NCI-H524 (cell line): Measurements from ENCODE around the gene COL4A1.
A peak's percentile ranks its signal among the peaks of the same experiment; 100 is the strongest.

Source experiments
- DNase-seq, 2 experiments: peaks; one replicate each; lab custom pipeline; 2025; lab: John Stamatoyannopoulos, UW

COL4A1 gene

DNA sequence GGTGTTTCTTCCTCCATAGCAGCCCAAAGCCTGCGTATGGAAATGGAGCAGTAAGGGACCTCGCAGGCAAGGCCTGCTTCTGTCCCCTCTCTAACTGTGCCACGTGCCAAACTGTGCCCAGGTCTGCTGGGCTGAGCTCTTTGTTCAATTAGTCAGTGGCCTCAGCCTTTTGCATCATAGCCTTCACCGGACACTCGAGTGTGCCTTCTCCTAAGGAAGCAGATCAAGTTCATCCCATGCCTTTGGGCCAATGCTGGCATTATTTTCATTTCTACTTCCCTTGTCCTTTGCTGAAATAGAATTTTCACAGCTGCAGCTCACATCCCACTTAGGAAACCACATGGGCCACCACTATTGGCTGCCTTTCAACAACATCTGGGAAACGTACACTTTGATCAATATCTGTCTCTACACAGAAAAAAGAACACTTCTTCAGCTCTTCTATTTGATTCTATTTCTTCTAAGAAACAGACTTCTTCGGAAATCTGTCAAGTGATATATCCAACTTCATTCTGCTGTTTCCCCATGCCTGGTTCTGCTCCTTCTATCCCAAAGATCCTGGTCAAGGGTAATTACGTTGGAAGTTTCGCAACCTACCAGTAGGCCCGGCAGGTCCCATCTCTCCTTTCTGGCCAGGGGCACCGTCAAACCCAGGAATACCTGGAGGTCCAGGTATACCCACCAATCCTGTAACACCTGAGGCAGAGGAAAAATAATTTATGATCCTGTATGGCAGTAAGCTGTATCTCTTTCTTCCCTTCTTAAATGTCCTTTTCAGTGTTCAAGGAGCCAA is 143.9 kb downstream of the COL4A1 start:
- DNase-seq, result no peak

DNA sequence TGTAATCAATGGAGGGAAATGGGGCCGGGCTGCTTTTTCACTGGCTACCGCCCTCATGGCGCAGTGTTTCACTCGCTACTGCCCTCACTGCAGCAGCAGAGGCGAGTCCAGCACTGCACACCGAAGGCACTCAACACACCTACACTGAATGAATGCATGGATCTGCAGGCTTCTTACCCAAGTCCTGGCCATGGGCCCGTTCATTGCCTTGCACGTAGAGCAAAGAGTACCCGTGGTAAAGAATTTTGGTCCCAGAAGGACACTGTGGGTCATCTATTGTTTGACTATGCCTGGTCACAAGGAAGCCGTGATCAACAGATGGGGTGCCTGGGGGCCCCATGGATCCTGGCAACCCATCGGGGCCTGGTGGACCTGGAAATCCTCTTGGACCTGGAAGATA is 144.9 kb downstream of the COL4A1 start:
- DNase-seq, result no peak

GRCh38 chr13:110161112-110161882 is 145.7 kb downstream of the COL4A1 start:
- DNase-seq, result peak in 1 of 2 experiments; percentile 7

DNA sequence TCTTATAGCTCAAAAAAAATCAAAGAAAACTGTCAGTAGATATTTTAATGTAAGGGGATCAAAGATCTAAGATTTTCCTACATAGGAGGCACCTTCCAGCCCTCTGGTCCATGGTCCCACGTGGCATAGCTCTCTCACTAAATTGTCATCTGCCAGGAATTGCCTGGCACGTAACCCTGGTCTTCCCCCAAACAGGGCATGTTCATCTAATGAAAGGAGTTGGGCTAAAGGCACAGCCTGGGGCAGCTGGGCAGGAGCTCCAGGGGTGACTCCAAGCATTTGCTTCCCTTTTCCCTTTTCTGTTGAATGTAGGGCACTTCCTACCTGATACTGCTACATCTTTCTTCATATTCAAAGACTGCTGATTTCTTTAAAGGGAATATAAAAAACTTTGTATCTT is 148.7 kb downstream of the COL4A1 start:
- DNase-seq, result no peak

DNA sequence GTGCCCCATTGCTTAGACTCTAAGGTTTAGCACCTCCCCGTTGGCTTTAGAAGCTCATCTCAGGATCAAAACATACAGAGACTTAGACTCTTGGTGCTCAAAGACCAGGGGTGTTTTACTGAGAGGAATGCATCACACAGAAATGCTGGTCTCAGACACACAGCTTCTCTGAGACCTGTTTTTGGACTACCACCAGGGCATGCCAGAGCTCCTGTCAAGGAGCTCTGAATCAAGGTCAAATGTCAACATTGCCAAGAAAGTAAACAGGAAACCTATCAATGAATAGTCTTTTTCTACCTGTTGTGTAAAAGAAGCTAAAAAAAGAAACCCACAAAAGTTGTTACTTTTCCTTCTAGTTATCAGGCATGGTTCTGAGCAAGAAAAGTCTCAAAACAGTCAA is 149.2 kb downstream of the COL4A1 start:
- no peak for DNase-seq

DNA sequence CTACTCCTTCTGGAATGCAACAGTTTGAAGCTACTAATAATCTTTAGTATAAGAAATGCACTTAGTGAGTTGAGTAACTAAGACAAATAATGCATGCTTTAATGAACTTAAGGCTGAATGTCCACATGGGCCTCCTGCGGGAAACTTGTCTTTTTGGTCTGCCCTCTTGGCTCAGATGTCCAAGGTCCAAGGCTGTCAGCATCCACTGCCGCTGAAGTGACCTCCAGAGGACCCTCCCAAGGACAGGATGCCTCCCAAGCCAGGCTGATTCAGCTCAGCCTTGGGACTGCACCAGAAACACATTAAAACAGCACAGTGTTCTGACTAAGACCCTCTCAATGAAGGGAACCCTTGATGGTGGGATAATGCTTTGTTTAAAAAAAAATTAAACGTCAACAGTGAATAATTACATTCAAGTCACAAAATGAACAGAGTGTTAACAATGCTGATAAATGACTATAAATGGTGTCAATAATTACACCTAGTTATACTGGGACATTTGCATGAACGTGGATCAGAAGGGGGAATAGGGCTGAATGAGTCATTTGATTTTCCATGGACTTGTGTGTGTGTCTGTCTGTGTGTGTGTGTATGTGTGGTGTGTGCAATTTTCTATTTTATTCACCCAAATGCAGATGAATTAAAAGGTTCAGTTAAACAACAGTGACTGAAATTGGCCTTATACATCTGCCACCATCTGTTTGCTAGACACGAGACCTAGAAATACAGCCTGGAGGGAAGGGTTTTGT is 150.5 kb downstream of the COL4A1 start:
- no peak for DNase-seq

- no peak for DNase-seq
Observed at GRCh38 chr13:110155072-110155471, 151.9 kb downstream of the COL4A1 start.

DNA sequence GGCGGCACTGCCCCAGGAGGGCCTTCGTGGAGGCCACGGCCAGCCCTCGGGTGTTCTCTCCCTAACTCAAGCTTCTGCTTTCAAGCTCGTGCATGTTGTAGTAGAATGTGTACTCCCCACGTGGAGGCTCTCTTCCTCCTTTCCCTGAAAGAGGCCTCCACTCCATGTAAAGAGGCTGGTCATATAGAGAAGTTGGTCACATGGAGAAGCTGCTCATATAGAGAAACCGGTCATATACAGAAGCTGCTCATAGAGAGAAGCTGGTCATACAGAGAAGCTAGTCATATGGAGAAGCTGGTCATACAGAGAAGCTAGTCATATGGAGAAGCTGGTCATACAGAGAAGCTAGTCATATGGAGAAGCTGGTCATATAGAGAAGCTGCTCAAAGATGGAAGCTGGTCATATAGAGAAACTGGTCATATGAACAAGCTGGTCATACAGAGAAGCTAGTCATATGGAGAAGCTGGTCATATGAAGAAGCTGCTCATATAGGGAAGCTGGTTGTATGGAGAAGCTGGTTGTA is 152.5 kb downstream of the COL4A1 start:
- DNase-seq, result no peak

DNA sequence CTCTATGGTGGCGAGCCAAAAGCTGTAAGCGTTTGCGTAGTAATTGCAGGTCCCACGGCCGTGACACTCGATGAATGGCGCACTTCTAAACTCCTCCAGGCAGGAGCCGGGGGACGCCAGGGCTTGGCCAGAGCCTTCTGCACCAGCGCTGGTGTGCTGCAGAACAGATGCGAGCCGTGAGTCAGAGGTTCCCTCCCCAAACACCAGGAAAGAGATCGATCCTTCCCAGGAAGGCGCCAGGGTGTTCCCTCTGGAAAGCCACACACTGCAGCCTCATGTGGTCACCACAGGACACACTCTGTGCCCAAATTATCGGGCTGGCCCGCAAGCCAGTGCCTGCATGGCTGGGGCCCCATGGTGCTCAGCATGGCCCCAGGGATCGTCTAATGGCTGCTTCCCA is 154.6 kb downstream of the COL4A1 start:
- DNase-seq, result no peak

- no peak for DNase-seq
Observed at GRCh38 chr13:110151462-110151861, 155.5 kb downstream of the COL4A1 start.

DNA sequence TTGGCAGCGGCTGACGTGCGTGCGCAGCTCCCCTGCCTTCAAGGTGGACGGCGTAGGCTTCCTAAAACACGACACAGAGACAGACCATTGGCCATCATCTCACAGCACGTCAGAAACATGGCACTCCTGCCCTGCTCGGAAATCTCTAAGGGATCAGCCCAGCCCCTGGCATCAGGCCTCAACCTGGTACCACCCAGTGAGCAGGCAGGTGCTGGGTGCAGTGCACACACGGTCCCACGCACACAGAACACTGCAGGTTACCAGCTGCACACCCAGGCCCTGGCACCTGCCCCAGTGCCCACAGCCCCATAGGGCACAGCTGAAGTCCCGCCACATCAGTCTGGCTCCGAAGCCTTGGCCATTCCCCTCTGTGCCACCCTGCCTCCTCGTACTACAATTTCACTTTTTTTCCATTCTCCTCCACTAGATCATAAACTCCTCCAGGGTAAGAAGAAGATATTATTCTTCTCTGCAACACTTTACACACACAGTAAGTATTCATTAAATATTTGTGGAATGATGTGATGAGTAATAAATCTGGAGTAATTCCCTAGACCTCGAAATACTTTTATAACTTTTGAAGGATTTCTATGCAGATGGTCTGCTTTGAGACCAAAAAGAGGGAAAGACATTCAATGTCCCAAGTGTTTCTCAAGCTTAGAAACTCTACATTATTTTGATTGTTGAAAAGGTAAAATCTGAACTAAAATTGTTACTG is 156.4 kb downstream of the COL4A1 start:
- DNase-seq, result no peak

DNA sequence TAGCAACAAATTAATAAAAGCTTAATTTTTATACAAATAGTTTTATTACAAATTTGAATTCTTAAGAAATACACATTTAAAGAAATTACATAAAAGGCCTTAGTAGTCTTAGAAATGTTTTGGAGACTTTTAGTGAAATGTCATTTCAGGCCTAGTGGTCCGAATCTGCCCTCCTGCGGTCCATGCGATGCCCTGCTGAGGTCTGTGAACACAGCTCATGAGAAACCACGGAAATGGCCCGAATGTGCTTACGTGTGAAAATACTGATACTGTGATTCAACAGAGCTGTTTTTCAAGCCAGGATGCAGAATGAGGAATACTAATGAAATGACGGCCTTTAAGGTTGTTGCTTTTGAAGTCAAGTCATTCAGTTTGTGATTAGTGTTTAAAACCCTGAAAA is 157.9 kb downstream of the COL4A1 start:
- DNase-seq, result no peak

DNA sequence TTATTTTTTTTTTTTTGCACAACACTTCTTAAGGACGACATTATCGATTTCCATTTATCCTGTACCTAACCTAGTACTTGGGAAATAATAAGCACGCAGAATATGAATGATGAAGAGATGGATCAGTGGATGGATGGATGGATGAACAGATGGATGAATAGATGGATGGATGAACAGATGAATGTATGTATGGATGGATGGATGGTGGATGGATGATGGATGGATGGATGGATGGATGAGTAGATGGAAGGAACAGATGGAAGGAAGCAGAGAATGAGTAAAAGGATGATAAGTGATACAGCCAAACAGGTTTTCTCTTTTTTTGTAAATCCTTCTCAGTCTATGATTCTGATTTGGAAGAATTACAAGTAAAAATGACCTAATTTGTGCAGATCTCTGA is 166.9 kb downstream of the COL4A1 start:
- DNase-seq, result no peak

DNA sequence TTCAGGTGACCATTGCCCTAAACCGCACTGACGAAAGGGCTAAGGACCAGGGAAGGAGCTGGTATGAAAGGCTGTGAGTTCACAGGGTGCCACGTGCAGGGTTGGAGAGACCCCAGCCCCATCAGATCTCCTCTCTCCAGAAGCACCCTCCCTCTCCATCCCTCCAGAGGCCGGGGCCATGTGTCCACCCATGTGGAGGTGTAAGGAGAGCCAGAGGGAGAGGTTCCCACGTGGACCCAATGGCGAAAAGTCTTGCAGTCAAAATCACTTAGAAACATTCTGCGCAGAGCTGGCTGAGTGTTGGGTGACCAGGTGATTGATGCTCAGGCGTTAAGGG is 168.3 kb downstream of the COL4A1 start:
- no peak for DNase-seq

- peak in 1 of 2 experiments; percentile 56 for DNase-seq
Observed at GRCh38 chr13:110138010-110138699, 168.8 kb downstream of the COL4A1 start.

- DNase-seq, result peak in 1 of 2 experiments; percentile 68
Observed at GRCh38 chr13:110137680-110138009, 169.3 kb downstream of the COL4A1 start.

GRCh38 chr13:110136660-110137585 is 170.0 kb downstream of the COL4A1 start:
- DNase-seq, result no peak

- no peak for DNase-seq
Observed at GRCh38 chr13:110135977-110136597, 170.9 kb downstream of the COL4A1 start.

GRCh38 chr13:110134801-110135200 is 172.2 kb downstream of the COL4A1 start:
- DNase-seq, result no peak
